GM12878 (cell line): ENCODE measurements around the gene CBARP. TPM values are rescaled to one million over a fixed set of nuclear protein-coding genes. Genes with fewer than 3 reads are reported as not detected.

Source experiments
- BACH1 ChIP-seq: fragments of 450-650 bp; IDR thresholded peaks from 2 replicates; pipeline ENCODE4 v1.6.1; 2017; ENCODE audit warnings: mild to moderate bottlenecking, borderline replicate concordance
- BCL3 ChIP-seq: IDR thresholded peaks from 2 replicates; pipeline ENCODE4 v1.6.1; 2011; ENCODE audit warnings: borderline replicate concordance, low read depth, mild to moderate bottlenecking, moderate library complexity, low read length; ENCODE audit not compliant: insufficient read depth, poor library complexity, severe bottlenecking
- CBFB ChIP-seq: IDR thresholded peaks from 2 replicates; pipeline ENCODE4 v1.6.1; 2016; ENCODE audit warnings: antibody characterized with exemption, low read depth
- CBX3 ChIP-seq: fragments of 200-600 bp; sonication (generic); IDR thresholded peaks from 2 replicates; pipeline ENCODE4 v1.6.1; 2016; ENCODE audit warnings: low read depth, borderline replicate concordance
- E2F4 ChIP-seq: IDR thresholded peaks from 2 replicates; pipeline ENCODE4 v1.6.1; 2012; ENCODE audit warnings: low read depth, low read length, improper control_type of control experiment
- FOS ChIP-seq: IDR thresholded peaks from 3 replicates; pipeline ENCODE4 v1.6.1; 2011; ENCODE audit warnings: borderline replicate concordance; ENCODE audit not compliant: insufficient read length; ENCODE audit errors: extremely low read depth
- HDAC6 ChIP-seq: fragments of 200-600 bp; sonication (generic); IDR thresholded peaks from one replicate; pipeline ENCODE4 v1.8.0; 2017; ENCODE audit warnings: antibody characterized with exemption; ENCODE audit not compliant: unreplicated experiment
- IKZF1 ChIP-seq: fragments of 450-650 bp; conservative IDR thresholded peaks from 2 replicates; pipeline ENCODE4 v1.6.1; 2017; ENCODE audit warnings: antibody characterized with exemption, mild to moderate bottlenecking
- MAX ChIP-seq: IDR thresholded peaks from 2 replicates; pipeline ENCODE4 v1.6.1; 2012; ENCODE audit warnings: low read depth, low read length, improper control_type of control experiment
- MTA2 ChIP-seq: fragments of 450-650 bp; IDR thresholded peaks from 2 replicates; pipeline ENCODE4 v1.6.1; 2016; ENCODE audit warnings: low read depth, mild to moderate bottlenecking, moderate library complexity
- NFYB ChIP-seq: IDR thresholded peaks from 2 replicates; pipeline ENCODE4 v1.6.1; 2011; ENCODE audit warnings: low read depth, mild to moderate bottlenecking, low read length, improper control_type of control experiment, moderate library complexity; ENCODE audit not compliant: insufficient read depth
- NKRF ChIP-seq: fragments of 450-650 bp; conservative IDR thresholded peaks from 2 replicates; pipeline ENCODE4 v1.6.1; 2017; ENCODE audit warnings: mild to moderate bottlenecking, moderate library complexity
- NR2C2 ChIP-seq: IDR thresholded peaks from 2 replicates; pipeline ENCODE4 v1.6.1; 2011; ENCODE audit warnings: borderline replicate concordance, low read depth; ENCODE audit not compliant: control insufficient read depth, insufficient read length
- NR2F1 ChIP-seq: fragments of 450-650 bp; conservative IDR thresholded peaks from 2 replicates; pipeline ENCODE4 v1.6.1; 2017; ENCODE audit warnings: mild to moderate bottlenecking
- REST ChIP-seq: IDR thresholded peaks from 2 replicates; pipeline ENCODE4 v1.6.1; 2012; ENCODE audit warnings: mild to moderate bottlenecking, low read depth, low read length
- SIN3A ChIP-seq: IDR thresholded peaks from 2 replicates; pipeline ENCODE4 v1.6.1; 2012; ENCODE audit warnings: low read depth, low read length, improper control_type of control experiment
- ZZZ3 ChIP-seq: IDR thresholded peaks from 2 replicates; pipeline ENCODE4 v1.6.1; 2011; ENCODE audit warnings: low read depth; ENCODE audit not compliant: control insufficient read depth, insufficient read length
- polyA plus RNA-seq, 11 experiments: library from polyadenylated mRNA; depleted of rRNA in 4 of 11; unstranded in 6 of 11; stranded (reverse) in 5 of 11; fragments of >200 nt; fragmentation: Nextera tagmentation in 4 of 11; fragmentation: Illumina TruSeq in 1 of 11; extraction: Ambion mirVana in 4 of 11; extraction: Trizol in 1 of 11; gene quantifications; 1 replicate in 1 of 11; 2 replicates in 10 of 11; pipeline versions ENCODE4 v1.2.1 to v1.2.3, GENCODE V29; 2011 to 2016; ENCODE audit warnings: inconsistent platforms in 2 of 11, missing spikeins in 2 of 11, low read depth in 1 of 11
- total RNA-seq, 4 experiments: library from RNA; depleted of rRNA in 3 of 4; stranded (reverse); fragments of >200 nt in 3 of 4; fragmentation: Illumina TruSeq in 1 of 4; extraction: Trizol in 1 of 4; gene quantifications; 2 replicates each; pipeline versions ENCODE4 v1.2.1 to v1.2.3, GENCODE V29; 2013 to 2021

CBARP gene
- total and polyA plus RNA-seq, 10 of the 15 experiments (the other 5 are each of a cell fraction or from before 2014, with no cell fraction given), result 0.04 to 0.59 (median 0.18) TPM; not detected in 3

GRCh38 chr19:1249298-1249989, 11.6 kb upstream of the CBARP start (continued):
- TF ChIP-seq BCL3 (no peak), NR2C2 (no peak), E2F4 (no peak), NR2F1 (0 out of 2 replicates have a peak, but pooled peaks have one; percentile 10), CBFB (peak; percentile 12; the same call in 1 of the 2 replicates), FOS (peak; percentile 21), NKRF (peak; percentile 70; the same call in 1 of the 2 replicates), IKZF1 (peak; percentile 85), MTA2 (no peak), SIN3A (peak; percentile 84; the same call in 1 of the 2 replicates), NFYB (peak; percentile 83), MAX (0 out of 2 replicates have a peak, but pooled peaks have one; percentile 5), REST (0 out of 2 replicates have a peak, but pooled peaks have one; percentile 9), ZZZ3 (no peak), HDAC6 (no peak), CBX3 (no peak), BACH1 (no peak; the same call in 1 of the 2 replicates)
